Mammary epithelial cell (primary cell): Measurements from ENCODE around the gene INPP5D.

Experiments used
- EZH2 ChIP-seq: IDR thresholded peaks from 2 replicates; pipeline ENCODE4 v1.6.1; 2012; ENCODE audit warnings: low read length, inconsistent platforms, borderline replicate concordance
- TF ChIP-seq, protein P1 (sequence below), 2 donors: IDR thresholded peaks in 1 of 2; conservative IDR thresholded peaks in 1 of 2; 2 replicates each; pipeline ENCODE4 v1.5.1; 2011 to 2012; ENCODE audit warnings: inconsistent platforms in 2 of 2, low read length in 2 of 2, mild to moderate bottlenecking in 2 of 2, control low read depth in 1 of 2, low read depth in 1 of 2; ENCODE audit not compliant: insufficient read depth in 1 of 2; ENCODE audit errors: extremely low read depth in 1 of 2

DNA sequence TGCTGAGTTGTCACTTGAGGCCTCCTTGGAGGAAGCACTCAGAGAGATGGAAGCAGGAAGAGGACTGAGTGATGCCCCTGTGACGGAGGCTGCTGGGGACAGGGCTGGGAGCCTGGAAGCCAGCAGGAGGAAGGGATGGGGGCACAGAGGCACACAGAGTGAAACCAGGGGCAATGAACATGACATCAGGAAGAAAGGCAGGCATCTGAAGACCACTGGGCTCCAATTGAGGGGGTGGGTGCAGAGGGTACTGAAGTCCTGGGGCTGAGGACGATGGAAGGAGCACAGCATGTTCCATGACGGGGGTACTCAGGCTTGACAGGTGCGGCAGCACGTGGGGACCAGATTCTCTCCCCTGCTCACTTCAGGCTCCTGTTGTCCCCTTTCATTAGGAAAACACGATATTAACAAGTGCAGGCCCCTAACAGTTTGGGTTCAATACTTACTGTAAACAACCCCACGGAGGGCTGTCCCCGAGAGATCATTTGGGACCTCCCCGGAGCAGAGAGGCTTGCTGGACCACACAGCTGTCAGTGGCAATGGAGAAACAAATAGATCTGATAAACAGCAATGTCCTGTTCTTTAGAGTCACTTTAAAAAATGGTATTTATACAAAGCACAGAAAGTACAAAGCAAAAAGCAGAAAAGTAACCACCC is 8.7 kb downstream of the INPP5D start:
- TF ChIP-seq, protein P1, sequence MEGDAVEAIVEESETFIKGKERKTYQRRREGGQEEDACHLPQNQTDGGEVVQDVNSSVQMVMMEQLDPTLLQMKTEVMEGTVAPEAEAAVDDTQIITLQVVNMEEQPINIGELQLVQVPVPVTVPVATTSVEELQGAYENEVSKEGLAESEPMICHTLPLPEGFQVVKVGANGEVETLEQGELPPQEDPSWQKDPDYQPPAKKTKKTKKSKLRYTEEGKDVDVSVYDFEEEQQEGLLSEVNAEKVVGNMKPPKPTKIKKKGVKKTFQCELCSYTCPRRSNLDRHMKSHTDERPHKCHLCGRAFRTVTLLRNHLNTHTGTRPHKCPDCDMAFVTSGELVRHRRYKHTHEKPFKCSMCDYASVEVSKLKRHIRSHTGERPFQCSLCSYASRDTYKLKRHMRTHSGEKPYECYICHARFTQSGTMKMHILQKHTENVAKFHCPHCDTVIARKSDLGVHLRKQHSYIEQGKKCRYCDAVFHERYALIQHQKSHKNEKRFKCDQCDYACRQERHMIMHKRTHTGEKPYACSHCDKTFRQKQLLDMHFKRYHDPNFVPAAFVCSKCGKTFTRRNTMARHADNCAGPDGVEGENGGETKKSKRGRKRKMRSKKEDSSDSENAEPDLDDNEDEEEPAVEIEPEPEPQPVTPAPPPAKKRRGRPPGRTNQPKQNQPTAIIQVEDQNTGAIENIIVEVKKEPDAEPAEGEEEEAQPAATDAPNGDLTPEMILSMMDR (conservative IDR thresholded peaks at IDR 0.05 in 1 of 2, IDR thresholded peaks at IDR 0.05 in 1 of 2; ENCODE audit: extremely low read depth in 1 of 2, insufficient read depth in 1 of 2, low read depth in 1 of 2, low read length in 2 of 2), result no peak
- no peak for TF ChIP-seq EZH2
